NCI-H2029 treated with DMSO at 0.1 percent for 48 hours (cell line): ENCODE results near the gene CAMTA1.

ENCODE experiments used
- DNase-seq: peaks from one replicate; lab custom pipeline; 2025; lab: John Stamatoyannopoulos, UW

Gene CAMTA1

GRCh38 chr1:6958407-6959030, 173.3 kb downstream of the CAMTA1 start:
- DNase-seq = no peak

GRCh38 chr1:6959491-6959890, 174.2 kb downstream of the CAMTA1 start:
- DNase-seq = no peak

DNA sequence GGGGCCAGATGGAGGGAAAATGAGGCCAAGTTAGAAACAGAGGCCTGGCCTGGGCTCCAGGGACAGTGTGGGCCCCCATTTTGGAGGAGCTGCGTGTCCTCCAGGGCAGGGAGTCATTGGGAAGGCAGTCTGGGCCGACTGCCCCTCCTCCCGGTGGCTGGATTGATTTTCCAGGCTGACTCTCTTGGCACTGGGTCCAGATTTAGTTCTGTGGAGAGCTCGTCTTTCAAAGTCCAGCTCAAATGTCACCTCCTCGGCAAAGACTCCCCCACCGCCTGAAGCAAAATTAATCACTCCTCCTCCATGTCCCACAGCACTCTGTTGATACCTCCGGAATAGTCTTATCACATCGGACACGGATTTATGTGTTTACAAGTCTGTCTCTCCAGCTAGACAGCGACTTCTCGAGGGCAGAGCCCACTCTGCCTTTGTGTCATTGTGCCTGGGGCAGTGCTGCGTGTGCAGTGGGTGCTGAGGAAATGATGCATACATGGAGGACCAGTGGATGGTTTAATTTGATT, 175.1 kb downstream of the CAMTA1 start:
- no peak for DNase-seq

- no peak for DNase-seq
Observed at GRCh38 chr1:6960860-6961259, 175.6 kb downstream of the CAMTA1 start.

DNA sequence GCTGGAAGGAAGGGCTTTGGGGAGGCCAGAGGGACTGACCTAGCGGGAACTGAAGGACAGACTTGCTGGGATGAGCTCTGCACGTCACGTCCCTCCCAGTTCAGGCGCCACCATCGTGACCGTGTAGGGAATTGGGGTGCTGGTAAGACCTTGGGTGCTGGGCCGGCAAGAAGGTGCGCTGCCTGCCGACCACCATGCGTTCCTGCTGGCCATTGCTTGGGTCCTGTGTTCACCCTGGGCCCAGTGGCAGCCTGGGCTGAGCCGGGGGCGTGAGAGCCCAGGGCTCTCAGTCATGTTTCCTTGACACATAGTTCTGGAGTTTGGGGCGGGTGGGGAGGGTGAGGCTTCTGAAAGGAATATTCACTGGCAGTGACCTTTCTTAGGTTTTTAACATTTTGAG, 176.0 kb downstream of the CAMTA1 start:
- no peak for DNase-seq

DNA sequence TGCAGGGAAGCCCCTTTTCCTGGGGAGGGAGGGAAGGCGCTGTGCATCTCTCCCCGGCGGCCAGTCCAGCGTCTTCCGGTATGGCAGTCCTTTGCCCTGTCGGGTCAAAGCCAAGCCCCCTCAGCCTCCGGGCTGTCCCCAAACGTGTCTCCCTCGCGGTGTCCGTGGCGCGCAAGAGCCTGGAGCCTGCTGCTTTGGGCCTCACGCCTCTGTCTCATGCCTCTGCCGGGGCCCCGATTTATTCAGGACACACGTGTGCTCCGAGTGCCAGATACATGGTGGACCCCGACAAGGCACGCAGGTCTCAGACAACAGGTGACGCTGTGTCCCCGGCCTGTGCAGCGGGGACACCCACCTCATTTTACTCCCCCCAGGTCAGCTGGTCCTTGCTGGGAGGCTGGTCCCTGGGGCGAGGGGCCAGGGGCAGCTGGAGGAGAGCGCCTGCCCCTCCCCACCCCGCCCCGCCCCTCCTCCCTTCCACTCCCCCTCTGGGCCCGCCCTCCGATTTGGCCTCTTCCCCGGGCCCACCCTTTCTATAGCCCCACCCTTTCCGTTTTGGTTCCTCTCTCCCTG, 176.7 kb downstream of the CAMTA1 start:
- DNase-seq = no peak

DNA sequence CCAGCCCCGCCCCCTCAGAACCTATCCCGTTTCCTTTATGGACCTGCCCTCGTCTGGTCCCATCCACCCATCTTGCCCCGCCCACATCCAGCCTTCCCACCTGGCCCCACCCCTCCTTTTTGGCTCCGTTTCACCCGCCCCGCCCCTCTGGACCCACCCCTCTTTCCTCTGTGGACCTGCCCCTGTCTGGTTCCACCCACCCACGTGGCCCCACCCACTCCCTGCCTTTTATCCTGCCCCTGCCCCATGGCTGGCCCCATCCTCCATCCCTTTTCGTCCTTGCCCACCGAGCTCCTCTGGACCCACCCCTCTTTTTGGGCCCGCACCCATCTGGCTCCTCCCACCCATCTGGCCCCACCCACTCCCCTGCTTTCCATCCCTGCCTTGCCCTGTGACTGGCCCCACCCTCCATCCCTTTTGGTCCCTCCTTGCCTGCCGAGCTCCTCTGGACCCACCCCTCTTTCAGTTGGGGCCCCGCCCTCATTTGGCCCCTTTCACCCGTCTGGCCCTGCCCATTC, 177.3 kb downstream of the CAMTA1 start:
- peak; percentile 16 for DNase-seq

- DNase-seq = no peak
Observed at GRCh38 chr1:6962996-6963911, 178.0 kb downstream of the CAMTA1 start.

- DNase-seq = no peak
Observed at GRCh38 chr1:6963912-6964307, 178.7 kb downstream of the CAMTA1 start.

GRCh38 chr1:6965083-6965934, 180.1 kb downstream of the CAMTA1 start:
- no peak for DNase-seq

DNA sequence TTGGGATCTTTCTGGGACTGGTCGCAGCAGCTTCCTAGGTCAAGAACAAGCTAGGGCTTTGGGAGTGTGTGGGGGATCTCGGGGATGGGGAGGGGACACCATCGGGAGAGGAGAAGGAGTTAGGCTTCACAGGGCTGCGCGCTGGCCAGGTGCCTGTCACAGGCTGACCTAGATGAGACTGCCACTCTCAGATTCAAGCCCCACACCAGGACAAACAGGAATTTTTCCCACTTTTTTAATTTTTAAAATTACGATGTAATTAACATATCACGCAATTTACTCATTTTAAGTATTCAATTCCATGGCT, 180.6 kb downstream of the CAMTA1 start:
- no peak for DNase-seq

GRCh38 chr1:6966326-6966725, 181.1 kb downstream of the CAMTA1 start:
- no peak for DNase-seq

GRCh38 chr1:6967431-6968111, 182.3 kb downstream of the CAMTA1 start:
- DNase-seq = no peak

GRCh38 chr1:6969106-6969505, 183.9 kb downstream of the CAMTA1 start:
- no peak for DNase-seq

- no peak for DNase-seq
Observed at GRCh38 chr1:6969762-6970161, 184.5 kb downstream of the CAMTA1 start.

- no peak for DNase-seq
Observed at GRCh38 chr1:6970221-6970620, 185.0 kb downstream of the CAMTA1 start.

DNA sequence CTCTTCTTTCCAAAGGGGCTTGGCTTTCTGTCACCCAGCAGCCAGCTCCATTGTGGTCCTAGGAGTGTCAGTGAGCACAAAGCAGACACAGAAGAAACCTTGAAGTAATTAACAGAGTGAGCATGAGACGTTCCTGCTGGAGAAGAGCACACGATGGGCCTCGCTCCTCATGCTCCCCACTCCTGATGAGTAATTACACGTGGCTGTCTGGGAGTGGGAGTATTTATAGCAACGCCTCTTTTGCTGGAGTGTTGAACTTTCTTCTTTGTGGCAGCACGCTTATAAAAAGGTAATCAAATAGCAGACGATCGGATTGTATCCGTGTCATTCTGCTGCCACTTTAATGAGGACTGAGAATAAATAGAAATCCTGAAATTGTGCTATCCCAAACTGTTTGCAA, 185.8 kb downstream of the CAMTA1 start:
- DNase-seq = no peak

GRCh38 chr1:6971699-6972098, 186.4 kb downstream of the CAMTA1 start:
- DNase-seq = no peak

GRCh38 chr1:6972399-6972798, 187.1 kb downstream of the CAMTA1 start:
- no peak for DNase-seq

DNA sequence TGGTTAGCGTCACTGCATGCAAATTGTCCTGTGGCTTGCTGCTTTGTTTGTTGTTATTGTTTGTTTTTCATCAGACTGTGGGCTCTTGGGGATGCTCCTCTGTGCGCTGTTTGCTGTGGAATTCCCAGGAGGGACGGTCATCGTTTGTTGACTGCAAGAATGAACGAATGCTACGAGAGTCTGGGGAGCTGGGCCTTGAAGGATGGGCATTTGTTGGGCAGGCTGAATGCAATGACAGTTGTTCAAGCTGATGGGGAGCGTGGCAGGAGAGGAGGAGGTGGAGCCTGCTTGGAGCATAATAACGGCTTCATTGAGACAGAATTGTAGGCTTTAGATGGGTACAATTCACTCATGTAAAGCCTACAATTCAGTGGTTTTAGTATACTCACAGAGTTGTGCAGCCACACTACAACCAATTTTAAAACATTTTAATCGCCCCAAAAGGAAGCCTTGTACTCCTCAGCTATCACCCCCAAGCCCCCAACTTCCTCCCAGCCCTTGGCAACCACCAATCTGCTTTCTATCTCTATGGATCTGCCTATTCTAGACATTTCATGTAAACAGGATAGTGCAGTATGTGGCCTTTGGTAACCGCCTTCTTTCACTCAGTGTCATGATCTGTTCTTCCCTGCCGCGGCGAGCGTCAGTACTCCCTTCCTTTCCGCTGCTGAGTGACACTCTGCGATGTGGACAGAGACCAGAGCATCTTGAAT, 190.2 kb downstream of the CAMTA1 start:
- DNase-seq = no peak

GRCh38 chr1:6976044-6976375, 190.8 kb downstream of the CAMTA1 start:
- no peak for DNase-seq
